Muscle of leg (tissue), 16 donors: ENCODE results near the gene MZT2A. TPM values are rescaled to one million over a fixed set of nuclear protein-coding genes. Genes with fewer than 3 reads are reported as not detected.
"Not testable (repeated sequence)": the region's sequence is repeated elsewhere in the genome, so short reads cannot be mapped to it uniquely, and the experiment has no call there.

Source experiments
- DNase-seq: peaks from one replicate; pipeline ENCODE4 v3.0.0; 2013
- H3K27ac ChIP-seq: one replicate; pipeline ENCODE4 v1.5.1; 2013; ENCODE audit warnings: mild to moderate bottlenecking, low read length, control low read depth
- H3K27me3 ChIP-seq: one replicate; pipeline ENCODE4 v1.6.1; 2013; ENCODE audit warnings: low read length; ENCODE audit not compliant: control insufficient read depth, insufficient read depth
- H3K36me3 ChIP-seq: one replicate; pipeline ENCODE4 v1.6.1; 2013; ENCODE audit warnings: low read length; ENCODE audit not compliant: control insufficient read depth, insufficient read depth
- H3K4me1 ChIP-seq: one replicate; pipeline ENCODE4 v1.6.1; 2013; ENCODE audit warnings: low read length; ENCODE audit not compliant: control insufficient read depth, insufficient read depth
- H3K4me3 ChIP-seq: one replicate; pipeline ENCODE4 v1.5.1; 2013; ENCODE audit warnings: low read length, control low read depth
- H3K9me3 ChIP-seq: replicated peaks from 2 replicates; pipeline ENCODE4 v1.6.1; 2013; ENCODE audit warnings: low read depth, low read length; ENCODE audit not compliant: control insufficient read depth
- WGBS: methylation state at CpG from one replicate; pipeline ENCODE4 v1.1.5; 2013; ENCODE audit warnings: missing lambda C conversion rate; ENCODE audit not compliant: insufficient coverage; 5-methylcytosine and 5-hydroxymethylcytosine counted together
- long read RNA-seq, 11 donors: transcript quantifications; one replicate each; lab custom pipeline, GENCODE V29; 2026
- polyA plus RNA-seq, 8 donors: library from polyadenylated mRNA; unstranded; fragments of 120-200 nt; gene quantifications; one replicate each; pipeline versions ENCODE4 v1.2.1 to v1.2.3, GENCODE V29; 2013; ENCODE audit warnings: inconsistent platforms in 1 of 8, low replicate concordance in 1 of 8; ENCODE audit not compliant: insufficient read length in 8 of 8, insufficient read depth in 1 of 8
- total RNA-seq: library from RNA; stranded (reverse); fragments of 120-200 nt; gene quantifications from one replicate; pipeline ENCODE4 v1.2.4, GENCODE V29; 2013

MZT2A gene, protein sequence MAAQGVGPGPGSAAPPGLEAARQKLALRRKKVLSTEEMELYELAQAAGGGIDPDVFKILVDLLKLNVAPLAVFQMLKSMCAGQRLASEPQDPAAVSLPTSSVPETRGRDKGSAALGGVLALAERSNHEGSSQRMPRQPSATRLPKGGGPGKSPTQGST
- total RNA-seq: 56.2 TPM
- polyA plus RNA-seq: 10 to 100 TPM; 39.1 to 67.6 (median 57.4) TPM
- long read RNA-seq, donor 1, transcript MZT2A-201 (3 exons, 624 nt): major isoform, 17 of 17 reads
- long read RNA-seq, donor 1, partial matches to known transcripts: 0 of 17 reads
- long read RNA-seq, donor 1, other reads (novel, unspliced or antisense): 0 of 17 reads
- long read RNA-seq, donor 2, partial matches to known transcripts: 0 of 4 reads
- long read RNA-seq, donor 2, other reads (novel, unspliced or antisense): 0 of 4 reads
- long read RNA-seq, donor 3, transcript MZT2A-201 (3 exons, 624 nt): major isoform, 16 of 18 reads
- long read RNA-seq, donor 3, partial matches to known transcripts: 0 of 18 reads
- long read RNA-seq, donor 3, other reads (novel, unspliced or antisense): 0 of 18 reads
- long read RNA-seq, donor 4, transcript MZT2A-201 (3 exons, 624 nt): major isoform, 19 of 21 reads
- long read RNA-seq, donor 4, partial matches to known transcripts: 0 of 21 reads
- long read RNA-seq, donor 4, other reads (novel, unspliced or antisense): 0 of 21 reads
- long read RNA-seq, donor 5, transcript MZT2A-201 (3 exons, 624 nt): major isoform, 73 of 146 reads
- long read RNA-seq, donor 5, transcript MZT2A-204 (4 exons, 980 nt): minor isoform, 5 of 146 reads
- long read RNA-seq, donor 5, partial matches to known transcripts: 67 of 146 reads
- long read RNA-seq, donor 5, other reads (novel, unspliced or antisense): 0 of 146 reads
- long read RNA-seq, donor 6, transcript MZT2A-201 (3 exons, 624 nt): major isoform, 45 of 74 reads
- long read RNA-seq, donor 6, transcript MZT2A-204 (4 exons, 980 nt): minor isoform, 6 of 74 reads
- long read RNA-seq, donor 6, partial matches to known transcripts: 22 of 74 reads
- long read RNA-seq, donor 6, other reads (novel, unspliced or antisense): 0 of 74 reads
- long read RNA-seq, donor 7, transcript MZT2A-201 (3 exons, 624 nt): major isoform, 41 of 77 reads
- long read RNA-seq, donor 7, partial matches to known transcripts: 36 of 77 reads
- long read RNA-seq, donor 7, other reads (novel, unspliced or antisense): 0 of 77 reads
- long read RNA-seq, donor 8, transcript MZT2A-201 (3 exons, 624 nt): major isoform, 30 of 38 reads
- long read RNA-seq, donor 8, partial matches to known transcripts: 5 of 38 reads
- long read RNA-seq, donor 8, other reads (novel, unspliced or antisense): 0 of 38 reads
- long read RNA-seq, donor 9, transcript MZT2A-201 (3 exons, 624 nt): major isoform, 26 of 27 reads
- long read RNA-seq, donor 9, partial matches to known transcripts: 0 of 27 reads
- long read RNA-seq, donor 9, other reads (novel, unspliced or antisense): 0 of 27 reads
- long read RNA-seq, donor 10, transcript MZT2A-204 (4 exons, 980 nt): minor isoform, 5 of 49 reads
- long read RNA-seq, donor 10, transcript MZT2A-201 (3 exons, 624 nt): major isoform, 38 of 49 reads
- long read RNA-seq, donor 10, partial matches to known transcripts: 5 of 49 reads
- long read RNA-seq, donor 10, other reads (novel, unspliced or antisense): 0 of 49 reads
- long read RNA-seq, donor 11, transcript MZT2A-204 (4 exons, 980 nt): minor isoform, 9 of 42 reads
- long read RNA-seq, donor 11, transcript MZT2A-201 (3 exons, 624 nt): major isoform, 25 of 42 reads
- long read RNA-seq, donor 11, partial matches to known transcripts: 6 of 42 reads
- long read RNA-seq, donor 11, other reads (novel, unspliced or antisense): 0 of 42 reads

- H3K36me3 ChIP-seq, H3K9me3 ChIP-seq, DNase-seq, H3K27me3 ChIP-seq: not testable (repeated sequence)
- Histone ChIP-seq H3K27ac (peak within 1 kb of the TSS; percentile 90), H3K4me3 (peak within 1 kb of the TSS; percentile 78), H3K4me1 (peaks cover 22% of the 10 kb centered on the region)
- WGBS: under 1% methylated on average over 53 of the region's 53 CpGs
Measured at GRCh38 chr2:131492015-131492417, at the start of gene MZT2A. TSS of gene MZT2A (minus strand) at chr2:131492397. CDS start at chr2:131492376, 21 bp downstream.

DNA sequence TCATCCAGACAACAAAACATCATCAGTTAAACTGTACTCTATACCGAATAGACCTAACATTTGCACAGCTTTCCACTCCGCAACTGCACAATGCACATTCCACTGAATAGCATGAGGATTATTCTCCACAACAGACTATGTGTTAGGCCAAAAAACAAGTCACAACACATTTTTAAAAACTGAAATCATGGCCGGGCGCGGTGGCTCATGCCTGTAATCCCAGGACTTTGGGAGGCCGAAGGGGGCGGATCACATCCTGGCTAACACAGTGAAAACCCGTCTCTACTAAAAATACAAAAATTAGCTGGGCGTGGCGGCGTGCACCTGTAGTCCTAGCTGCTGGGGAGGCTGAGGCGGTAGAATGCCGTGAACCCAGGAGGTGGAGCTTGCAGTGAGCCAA lies 46.7 kb upstream of the MZT2A start:
- H3K27me3 ChIP-seq, H3K36me3 ChIP-seq, H3K4me3 ChIP-seq, DNase-seq, H3K9me3 ChIP-seq, H3K27ac ChIP-seq, H3K4me1 ChIP-seq: not testable (repeated sequence)
- 82% methylated on average over 6 of the region's 13 CpGs for WGBS

DNA sequence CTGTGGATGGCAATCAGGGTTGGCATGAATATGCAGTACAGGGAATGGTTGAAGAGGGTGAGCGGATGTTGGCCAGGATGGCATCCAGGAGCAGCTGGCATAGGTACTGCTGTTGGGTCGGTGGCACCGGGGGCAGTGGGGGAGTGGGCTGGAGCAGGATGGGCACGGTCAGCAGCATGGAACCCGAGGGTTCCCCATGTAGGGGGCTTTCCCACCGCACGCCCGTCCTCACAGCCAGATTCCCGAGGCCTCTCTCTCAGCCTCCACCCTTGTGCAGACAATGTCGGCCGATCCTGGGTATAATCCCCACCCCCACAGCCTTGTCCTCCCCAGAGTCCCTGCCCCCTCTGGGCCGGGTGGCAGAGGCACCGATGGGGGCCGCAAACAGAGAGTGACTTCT lies 44.6 kb upstream of the MZT2A start:
- not testable (repeated sequence) for DNase-seq, H3K27me3 ChIP-seq, H3K4me3 ChIP-seq, H3K27ac ChIP-seq, H3K9me3 ChIP-seq, H3K36me3 ChIP-seq, H3K4me1 ChIP-seq
- 90% methylated on average over 12 of the region's 14 CpGs for WGBS

DNA sequence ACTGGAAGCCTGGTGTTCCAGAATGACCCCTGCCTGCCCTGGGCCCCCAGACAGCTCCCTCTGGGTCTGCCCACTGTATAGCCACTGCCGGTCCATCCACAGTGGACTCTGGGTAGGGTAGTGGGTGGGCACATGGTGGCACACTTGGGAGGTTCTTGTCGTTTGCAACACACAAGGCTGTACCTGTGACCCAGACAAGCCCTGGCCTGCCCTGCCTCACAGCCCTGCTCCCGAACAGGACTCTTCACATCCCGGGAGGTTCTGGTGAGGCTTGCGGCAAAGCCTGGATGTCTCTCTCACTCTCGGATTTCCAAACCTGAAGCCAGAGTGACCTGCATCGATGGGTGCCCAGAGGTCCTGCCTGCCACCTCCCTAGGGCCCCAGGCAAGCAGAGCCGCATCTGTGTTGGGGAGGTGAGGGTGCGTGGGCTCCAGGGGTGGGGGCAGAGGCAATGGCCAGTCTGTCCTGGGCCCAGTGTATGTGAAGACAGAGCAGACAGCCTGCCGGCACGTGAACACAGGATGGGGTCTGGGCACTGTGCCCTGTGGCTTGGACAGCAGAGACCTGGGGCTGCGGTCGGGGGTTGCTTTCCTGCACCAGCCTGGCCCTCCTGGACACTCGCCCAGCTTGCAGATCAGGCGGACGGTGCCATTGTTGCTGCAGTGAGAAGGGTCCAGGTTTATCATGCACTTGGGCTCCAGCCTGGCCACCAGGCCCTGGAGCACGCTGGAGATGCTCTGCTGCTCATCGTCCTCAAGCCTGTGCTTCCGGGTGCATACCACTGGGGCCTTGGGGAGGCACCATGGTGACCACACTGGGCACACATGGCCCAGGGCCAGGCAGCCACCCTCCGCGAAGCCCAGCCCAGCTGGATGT lies 44.0 kb upstream of the MZT2A start:
- H3K4me3 ChIP-seq, H3K4me1 ChIP-seq, H3K36me3 ChIP-seq, H3K9me3 ChIP-seq, DNase-seq, H3K27me3 ChIP-seq, H3K27ac ChIP-seq: not testable (repeated sequence)
- 78% methylated on average over 15 of the region's 21 CpGs for WGBS

- WGBS: 80% methylated on average over 1 of the region's 4 CpGs
- no peak overlapping the region for H3K27ac ChIP-seq
- H3K36me3 ChIP-seq: no peaks in the 10 kb centered on the region
- H3K4me3 ChIP-seq: no peak overlapping the region
- DNase-seq: no peak
- no peaks in the 10 kb centered on the region for H3K4me1 ChIP-seq
- no peaks in the 10 kb centered on the region for H3K9me3 ChIP-seq
- H3K27me3 ChIP-seq: no peaks in the 10 kb centered on the region
Measured at GRCh38 chr2:131535526-131535925, 43.3 kb upstream of the MZT2A start.

GRCh38 chr2:131534965-131535364 lies 42.8 kb upstream of the MZT2A start:
- not testable (repeated sequence) for H3K9me3 ChIP-seq

DNA sequence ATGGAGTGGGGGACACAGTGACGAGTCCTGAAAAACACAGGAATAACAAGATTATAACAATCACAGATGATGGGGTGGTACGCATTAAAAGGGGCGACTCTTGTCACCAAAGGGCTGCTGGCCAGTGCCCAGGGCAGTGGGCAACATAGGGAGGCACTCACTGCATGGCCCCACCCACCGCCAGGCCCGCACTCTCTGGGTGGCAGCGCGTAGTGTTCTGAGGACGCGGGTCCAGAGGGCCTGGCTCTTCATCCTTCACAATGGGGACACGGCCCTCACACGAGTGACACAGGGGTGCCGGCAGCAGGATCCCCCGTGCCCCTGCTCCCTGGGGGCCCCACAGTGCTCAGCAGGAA lies 42.1 kb upstream of the MZT2A start:
- not testable (repeated sequence) for H3K36me3 ChIP-seq, DNase-seq, H3K9me3 ChIP-seq, H3K27me3 ChIP-seq, H3K27ac ChIP-seq, H3K4me1 ChIP-seq, H3K4me3 ChIP-seq
- WGBS: no CpG with 5 or more reads among the region's 13 CpGs

More at GRCh38 chr2:131534965-131535364, 42.8 kb upstream of the MZT2A start:
- WGBS: no CpG with 5 or more reads among the region's 11 CpGs
- H3K4me1 ChIP-seq, H3K27ac ChIP-seq, H3K4me3 ChIP-seq, H3K36me3 ChIP-seq, DNase-seq, H3K27me3 ChIP-seq: not testable (repeated sequence)

- not testable (repeated sequence) for H3K9me3 ChIP-seq, H3K27ac ChIP-seq, DNase-seq, H3K36me3 ChIP-seq, H3K4me1 ChIP-seq, H3K4me3 ChIP-seq, H3K27me3 ChIP-seq
- WGBS: 78% methylated on average over 7 of the region's 17 CpGs
Measured at GRCh38 chr2:131533609-131534316, 41.6 kb upstream of the MZT2A start.
